Thyroid gland (tissue), 4 donors: ENCODE results near the gene VRK3. TPM values are rescaled to one million over a fixed set of nuclear protein-coding genes. Genes with fewer than 3 reads are reported as not detected.

Source experiments
- DNase-seq, 2 donors: peaks; one replicate each; pipeline ENCODE4 v3.0.0-alpha.2; 2019
- H3K27ac ChIP-seq, 3 donors: fragments of 200-600 bp; sonication (generic); 1 replicate in 2 of 3; 2 replicates in 1 of 3; pipeline ENCODE4 v1.5.1; 2016 to 2019; ENCODE audit warnings: mild to moderate bottlenecking in 1 of 3, moderate library complexity in 1 of 3
- H3K27me3 ChIP-seq: fragments of 200-600 bp; sonication (generic); one replicate; pipeline ENCODE4 v1.5.1; 2019
- H3K36me3 ChIP-seq, 2 donors: fragments of 200-600 bp; sonication (generic); one replicate each; pipeline ENCODE4 v1.5.1; 2016 to 2019
- H3K4me1 ChIP-seq, 2 donors: fragments of 200-600 bp; sonication (generic); one replicate each; pipeline ENCODE4 v1.5.1; 2017 to 2019
- H3K4me3 ChIP-seq, 3 donors: fragments of 200-600 bp; sonication (generic); replicated peaks in 1 of 3; 1 replicate in 2 of 3; 2 replicates in 1 of 3; pipeline ENCODE4 v1.5.1; 2016; ENCODE audit warnings: mild to moderate bottlenecking in 1 of 3
- H3K9me3 ChIP-seq: fragments of 200-600 bp; sonication (generic); one replicate; pipeline ENCODE4 v1.5.1; 2017
- POLR2A ChIP-seq, 2 donors: fragments of 450-650 bp; IDR thresholded peaks; one replicate each; pipeline ENCODE4 v1.6.1; 2017; ENCODE audit warnings: antibody characterized with exemption in 2 of 2, mild to moderate bottlenecking in 2 of 2, moderate library complexity in 1 of 2
- WGBS, 2 donors: methylation state at CpG; one replicate each; pipeline ENCODE4 v1.1.5; 2017; 5-methylcytosine and 5-hydroxymethylcytosine counted together
- intact Hi-C: fragments of 100-400 bp; cut with DNase I; formaldehyde crosslinking; loops from one replicate; pipeline ENCODE4 v1.15.1; 2023
- total RNA-seq, 4 donors: library from RNA; depleted of rRNA; stranded (reverse); fragments of >200 nt; gene quantifications; one replicate each; pipeline ENCODE4 v1.2.3, GENCODE V29; 2016
- TF ChIP-seq, protein P1 (sequence below), 6 experiments: fragments of 200-600 bp in 3 of 6; fragments of 450-650 bp in 3 of 6; sonication (generic) in 3 of 6; IDR thresholded peaks; one replicate each; pipeline ENCODE4 v1.5.1; 2016 to 2019; ENCODE audit warnings: antibody characterized with exemption in 6 of 6, mild to moderate bottlenecking in 2 of 6, inconsistent platforms in 1 of 6, moderate library complexity in 1 of 6

The VRK3 gene
- total RNA-seq, 4 donors from 2014 or later = 34.7 to 52.1 (median 46.8) TPM

DNA sequence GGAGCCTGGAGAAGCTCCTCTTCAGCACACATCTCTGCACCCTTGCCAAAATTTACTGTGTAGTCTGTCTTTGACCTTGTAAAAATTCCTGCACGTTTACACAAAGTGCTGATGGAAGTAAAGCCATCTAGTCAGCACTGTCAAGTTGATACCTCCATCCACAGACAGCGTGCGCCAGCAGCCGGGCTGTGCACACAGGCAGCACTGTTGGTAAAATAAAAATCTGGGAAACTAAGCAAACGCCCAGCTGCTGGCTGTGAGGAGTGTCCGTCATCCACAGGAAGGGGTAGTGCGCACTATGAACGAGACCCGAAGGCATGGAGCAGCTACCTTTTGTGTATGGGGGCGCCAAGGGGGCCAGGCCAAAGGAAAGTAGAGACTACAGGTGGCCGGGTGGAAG is 46.8 kb downstream of the VRK3 start:
- Histone ChIP-seq H3K4me3 (no peak overlapping the region), H3K4me1 (no peaks in the 10 kb centered on the region), H3K9me3 (no peaks in the 10 kb centered on the region), H3K27ac (no peak overlapping the region), H3K27me3 (no peaks in the 10 kb centered on the region), H3K36me3 (peaks cover 15 to 21% of the 10 kb centered on the region in 2 donors)
- 88 to 92% methylated on average over 11 of the region's 11 CpGs for WGBS, 2 donors
- no peak for DNase-seq
- TF ChIP-seq POLR2A (IDR thresholded peaks at IDR 0.05) = no peak
- TF ChIP-seq, protein P1, sequence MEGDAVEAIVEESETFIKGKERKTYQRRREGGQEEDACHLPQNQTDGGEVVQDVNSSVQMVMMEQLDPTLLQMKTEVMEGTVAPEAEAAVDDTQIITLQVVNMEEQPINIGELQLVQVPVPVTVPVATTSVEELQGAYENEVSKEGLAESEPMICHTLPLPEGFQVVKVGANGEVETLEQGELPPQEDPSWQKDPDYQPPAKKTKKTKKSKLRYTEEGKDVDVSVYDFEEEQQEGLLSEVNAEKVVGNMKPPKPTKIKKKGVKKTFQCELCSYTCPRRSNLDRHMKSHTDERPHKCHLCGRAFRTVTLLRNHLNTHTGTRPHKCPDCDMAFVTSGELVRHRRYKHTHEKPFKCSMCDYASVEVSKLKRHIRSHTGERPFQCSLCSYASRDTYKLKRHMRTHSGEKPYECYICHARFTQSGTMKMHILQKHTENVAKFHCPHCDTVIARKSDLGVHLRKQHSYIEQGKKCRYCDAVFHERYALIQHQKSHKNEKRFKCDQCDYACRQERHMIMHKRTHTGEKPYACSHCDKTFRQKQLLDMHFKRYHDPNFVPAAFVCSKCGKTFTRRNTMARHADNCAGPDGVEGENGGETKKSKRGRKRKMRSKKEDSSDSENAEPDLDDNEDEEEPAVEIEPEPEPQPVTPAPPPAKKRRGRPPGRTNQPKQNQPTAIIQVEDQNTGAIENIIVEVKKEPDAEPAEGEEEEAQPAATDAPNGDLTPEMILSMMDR (IDR thresholded peaks at IDR 0.05) = no peak
- intact Hi-C loops = no loop called here

DNA sequence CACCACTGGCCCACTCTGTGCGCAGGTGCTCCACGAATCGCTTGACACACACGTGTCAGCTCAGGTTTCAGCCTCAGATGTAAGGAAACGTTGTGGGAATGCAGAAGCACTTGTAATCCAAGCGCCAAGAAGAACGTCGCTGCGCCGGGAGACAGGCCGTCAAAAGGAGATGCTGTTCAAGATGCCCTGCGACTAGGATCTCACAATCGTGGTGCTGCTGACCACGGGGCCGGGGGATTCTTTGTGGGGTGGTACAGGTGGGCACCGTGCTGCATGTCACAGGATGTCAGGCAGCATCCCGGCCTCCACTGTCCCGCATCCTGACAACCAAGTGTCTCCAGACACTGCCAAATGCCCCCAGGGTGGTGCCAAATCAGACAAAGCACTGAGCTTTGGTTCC is 47.3 kb downstream of the VRK3 start:
- intact Hi-C loops = no loop called here
- WGBS, 2 donors = 89 to 90% methylated on average over 18 of the region's 18 CpGs
- peaks cover 15 to 21% of the 10 kb centered on the region in 2 donors for H3K36me3 ChIP-seq

DNA sequence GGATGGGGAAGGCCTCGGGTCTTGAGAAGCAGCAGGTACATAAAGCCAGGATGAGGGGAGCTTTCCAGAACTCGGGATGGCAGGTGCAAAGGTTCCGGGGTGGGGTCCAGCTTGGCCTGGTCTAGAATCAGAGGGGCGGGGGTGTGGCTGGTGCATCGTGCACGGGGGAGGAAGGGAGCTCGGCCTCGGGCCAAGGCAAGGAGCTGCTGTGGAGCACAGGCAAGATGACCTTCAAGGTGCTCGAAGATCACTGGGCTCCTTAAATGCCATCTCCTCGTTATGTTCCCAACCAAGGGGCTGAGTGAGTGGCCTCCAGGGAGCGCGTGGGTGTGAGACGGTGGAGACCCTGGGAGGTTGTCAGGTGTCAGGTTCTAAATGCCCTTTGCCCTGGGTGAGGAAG is 48.1 kb downstream of the VRK3 start:
- H3K9me3 ChIP-seq = no peaks in the 10 kb centered on the region
- no peak overlapping the region for H3K4me3 ChIP-seq
- no peak overlapping the region for H3K27ac ChIP-seq
- H3K4me1 ChIP-seq = peaks cover 0 to 4% of the 10 kb centered on the region in 2 donors
- intact Hi-C loops = no loop called here
- DNase-seq = no peak
- 89 to 92% methylated on average over 13 of the region's 13 CpGs for WGBS, 2 donors
- TF ChIP-seq, protein P1 (IDR thresholded peaks at IDR 0.05) = no peak
- TF ChIP-seq POLR2A (IDR thresholded peaks at IDR 0.05) = no peak
- no peaks in the 10 kb centered on the region for H3K27me3 ChIP-seq
- H3K36me3 ChIP-seq = peaks cover 15 to 21% of the 10 kb centered on the region in 2 donors

More for the DNA sequence above, 47.3 kb downstream of the VRK3 start:
- Histone ChIP-seq H3K4me3 (no peak overlapping the region), H3K27me3 (no peaks in the 10 kb centered on the region), H3K4me1 (no peaks in the 10 kb centered on the region), H3K27ac (no peak overlapping the region), H3K9me3 (no peaks in the 10 kb centered on the region)
- TF ChIP-seq POLR2A (IDR thresholded peaks at IDR 0.05) = no peak
- TF ChIP-seq, protein P1 (IDR thresholded peaks at IDR 0.05) = no peak
- DNase-seq = no peak

DNA sequence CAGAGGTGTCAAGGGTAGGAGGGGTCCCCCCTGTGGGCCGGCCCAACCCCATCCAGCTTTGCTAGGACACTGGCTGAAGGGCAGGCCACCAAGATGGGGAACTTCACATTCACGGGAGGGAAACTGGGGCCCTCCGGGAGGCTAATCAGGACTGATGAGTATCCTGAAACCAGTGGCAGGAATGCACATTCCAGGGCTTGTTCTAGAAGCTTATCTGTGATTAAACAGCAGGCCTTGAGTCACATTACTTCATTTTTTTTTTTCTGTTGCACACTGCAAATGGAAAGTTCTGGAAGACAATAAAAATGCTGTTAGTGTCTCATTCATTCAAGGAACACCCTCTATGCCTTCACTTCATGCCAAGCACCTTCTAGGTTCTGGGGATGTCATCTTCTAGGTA is 48.7 kb downstream of the VRK3 start:
- Histone ChIP-seq H3K4me3 (no peak overlapping the region), H3K36me3 (peaks cover 15 to 21% of the 10 kb centered on the region in 2 donors), H3K27ac (no peak overlapping the region), H3K9me3 (no peaks in the 10 kb centered on the region), H3K27me3 (no peaks in the 10 kb centered on the region), H3K4me1 (peaks cover 0 to 8% of the 10 kb centered on the region in 2 donors)
- no peak for TF ChIP-seq POLR2A (IDR thresholded peaks at IDR 0.05)
- TF ChIP-seq, protein P1 (IDR thresholded peaks at IDR 0.05) = no peak
- intact Hi-C loops = no loop called here
- DNase-seq = no peak
- 82 to 92% methylated on average over 2 to 3 of the region's 3 CpGs for WGBS, 2 donors

DNA sequence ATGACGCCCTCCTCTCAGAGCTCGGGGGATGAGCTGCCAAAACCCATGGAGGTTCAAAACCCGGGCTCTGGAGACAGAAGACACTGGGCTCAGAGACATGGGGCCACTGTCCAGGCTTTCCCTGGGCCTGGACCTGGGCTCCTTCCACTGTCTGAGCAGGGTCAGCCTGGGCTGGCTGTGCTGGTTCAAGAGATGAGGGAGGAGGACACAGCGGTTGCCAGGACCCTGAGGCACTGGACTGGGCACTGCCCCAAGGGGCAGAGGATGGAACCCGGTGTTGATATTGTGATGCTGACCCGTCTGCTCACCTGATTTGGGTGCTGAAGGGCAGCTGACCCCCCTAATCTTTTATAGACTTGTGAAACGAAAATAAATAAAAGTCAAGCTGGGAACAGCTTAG is 50.1 kb downstream of the VRK3 start:
- no peak for DNase-seq
- intact Hi-C loops = no loop called here
- peaks cover 0 to 8% of the 10 kb centered on the region in 2 donors for H3K4me1 ChIP-seq
- TF ChIP-seq, protein P1 (IDR thresholded peaks at IDR 0.05) = no peak
- TF ChIP-seq POLR2A (IDR thresholded peaks at IDR 0.05) = no peak
- WGBS, 2 donors = 83 to 91% methylated on average over 7 of the region's 7 CpGs
- no peaks in the 10 kb centered on the region for H3K27me3 ChIP-seq
- peaks cover 15 to 21% of the 10 kb centered on the region in 2 donors for H3K36me3 ChIP-seq
- no peak overlapping the region for H3K4me3 ChIP-seq
- no peaks in the 10 kb centered on the region for H3K9me3 ChIP-seq
- no peak overlapping the region for H3K27ac ChIP-seq
